Small intestine (tissue), 16 donors: Measurements from ENCODE around the gene TMEM176A. TPM values are rescaled to one million over a fixed set of nuclear protein-coding genes. Genes with fewer than 3 reads are reported as not detected.
A peak's percentile ranks its signal among the peaks of the same experiment; 100 is the strongest.

Experiments used
- DNase-seq, 2 donors: peaks; one replicate each; pipeline versions ENCODE4 v3.0.0 to v3.0.0-alpha.2; 2013
- FAIRE-seq: peaks from 2 replicates; lab custom pipeline; 2012; peaks lifted over from hg19 to GRCh38; lab: Jason Lieb, UNC
- H3K27ac ChIP-seq, 3 donors: one replicate each; pipeline ENCODE4 v1.5.1; 2013; ENCODE audit warnings: low read length in 2 of 3, mild to moderate bottlenecking in 2 of 3, control low read depth in 1 of 3, inconsistent platforms in 1 of 3, low read depth in 1 of 3, moderate library complexity in 1 of 3
- H3K27me3 ChIP-seq, 3 donors: one replicate each; pipeline ENCODE4 v1.6.1; 2013; ENCODE audit warnings: low read length in 3 of 3, inconsistent platforms in 1 of 3; ENCODE audit not compliant: control insufficient read depth in 3 of 3, insufficient read depth in 3 of 3
- H3K36me3 ChIP-seq, 3 donors: one replicate each; pipeline ENCODE4 v1.6.1; 2013; ENCODE audit warnings: low read length in 3 of 3, inconsistent platforms in 1 of 3, low read depth in 1 of 3, mild to moderate bottlenecking in 1 of 3, moderate library complexity in 1 of 3; ENCODE audit not compliant: control insufficient read depth in 3 of 3, insufficient read depth in 2 of 3
- H3K4me1 ChIP-seq, 3 donors: one replicate each; pipeline ENCODE4 v1.6.1; 2013; ENCODE audit warnings: low read length in 2 of 3, inconsistent platforms in 1 of 3, low read depth in 1 of 3, mild to moderate bottlenecking in 1 of 3, moderate library complexity in 1 of 3; ENCODE audit not compliant: control insufficient read depth in 3 of 3, insufficient read depth in 2 of 3
- H3K4me3 ChIP-seq, 3 donors: one replicate each; pipeline ENCODE4 v1.5.1; 2013; ENCODE audit warnings: low read length in 3 of 3, control low read depth in 1 of 3, inconsistent platforms in 1 of 3, low read depth in 1 of 3, mild to moderate bottlenecking in 1 of 3, moderate library complexity in 1 of 3
- H3K9me3 ChIP-seq, 2 donors: one replicate each; pipeline ENCODE4 v1.6.1; 2013; ENCODE audit warnings: low read depth in 1 of 2, low read length in 1 of 2; ENCODE audit not compliant: control insufficient read depth in 2 of 2, insufficient read depth in 1 of 2
- WGBS, 3 donors: extraction: QIAGEN DNeasy Blood & Tissue Kit; methylation state at CpG; one replicate each; pipeline ENCODE4 v1.1.7; 2013; 5-methylcytosine and 5-hydroxymethylcytosine counted together
- long read RNA-seq, 10 donors: transcript quantifications; one replicate each; lab custom pipeline, GENCODE V29; 2026
- polyA plus RNA-seq, 4 donors: library from polyadenylated mRNA; stranded (reverse) in 3 of 4; unstranded in 1 of 4; fragments of 200-250 nt in 3 of 4; fragments of 120-200 nt in 1 of 4; gene quantifications; one replicate each; pipeline versions ENCODE4 v1.2.1 to v1.2.3, GENCODE V29; 2013
- donor health status: healthy with polysubstance abuse.
- donor health status: control.
- donor health status: control.
- donor health status: Bipolar disorder and iron deficiency.
- donor health status: healthy.

The TMEM176A gene, protein sequence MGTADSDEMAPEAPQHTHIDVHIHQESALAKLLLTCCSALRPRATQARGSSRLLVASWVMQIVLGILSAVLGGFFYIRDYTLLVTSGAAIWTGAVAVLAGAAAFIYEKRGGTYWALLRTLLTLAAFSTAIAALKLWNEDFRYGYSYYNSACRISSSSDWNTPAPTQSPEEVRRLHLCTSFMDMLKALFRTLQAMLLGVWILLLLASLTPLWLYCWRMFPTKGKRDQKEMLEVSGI
- 100 to 1,000 TPM; 143 to 380 (median 229) TPM for polyA plus RNA-seq
- long read RNA-seq, donor 1, transcript TMEM176A-205 (2 exons, 534 nt), result minor isoform, 5 of 511 reads
- long read RNA-seq, donor 1, transcript TMEM176A-201 (7 exons, 1,261 nt), result minor isoform, 59 of 511 reads
- long read RNA-seq, donor 1, transcript TMEM176A-210 (7 exons, 1,530 nt), result major isoform, 76 of 511 reads
- long read RNA-seq, donor 1, partial matches to known transcripts, result 354 of 511 reads
- long read RNA-seq, donor 1, other reads (novel, unspliced or antisense), result 13 of 511 reads
- long read RNA-seq, donor 2, transcript TMEM176A-210 (7 exons, 1,530 nt), result major isoform, 58 of 225 reads
- long read RNA-seq, donor 2, transcript TMEM176A-201 (7 exons, 1,261 nt), result minor isoform, 26 of 225 reads
- long read RNA-seq, donor 2, partial matches to known transcripts, result 136 of 225 reads
- long read RNA-seq, donor 2, other reads (novel, unspliced or antisense), result 0 of 225 reads
- long read RNA-seq, donor 3, transcript TMEM176A-201 (7 exons, 1,261 nt), result minor isoform, 26 of 260 reads
- long read RNA-seq, donor 3, transcript TMEM176A-210 (7 exons, 1,530 nt), result major isoform, 36 of 260 reads
- long read RNA-seq, donor 3, partial matches to known transcripts, result 186 of 260 reads
- long read RNA-seq, donor 3, other reads (novel, unspliced or antisense), result 0 of 260 reads
- long read RNA-seq, donor 4, partial matches to known transcripts, result 0 of 2 reads
- long read RNA-seq, donor 4, other reads (novel, unspliced or antisense), result 0 of 2 reads
- long read RNA-seq, donor 5, transcript TMEM176A-201 (7 exons, 1,261 nt), result major isoform, 7 of 89 reads
- long read RNA-seq, donor 5, transcript TMEM176A-210 (7 exons, 1,530 nt), result minor isoform, 5 of 89 reads
- long read RNA-seq, donor 5, partial matches to known transcripts, result 75 of 89 reads
- long read RNA-seq, donor 5, other reads (novel, unspliced or antisense), result 0 of 89 reads
- long read RNA-seq, donor 6, transcript TMEM176A-201 (7 exons, 1,261 nt), result major isoform, 38 of 263 reads
- long read RNA-seq, donor 6, transcript TMEM176A-210 (7 exons, 1,530 nt), result minor isoform, 37 of 263 reads
- long read RNA-seq, donor 6, partial matches to known transcripts, result 171 of 263 reads
- long read RNA-seq, donor 6, other reads (novel, unspliced or antisense), result 5 of 263 reads
- long read RNA-seq, donor 7, transcript TMEM176A-201 (7 exons, 1,261 nt), result minor isoform, 13 of 81 reads
- long read RNA-seq, donor 7, transcript TMEM176A-210 (7 exons, 1,530 nt), result major isoform, 16 of 81 reads
- long read RNA-seq, donor 7, partial matches to known transcripts, result 51 of 81 reads
- long read RNA-seq, donor 7, other reads (novel, unspliced or antisense), result 0 of 81 reads
- long read RNA-seq, donor 8, result 0 reads
- long read RNA-seq, donor 9, transcript TMEM176A-201 (7 exons, 1,261 nt), result minor isoform, 10 of 84 reads
- long read RNA-seq, donor 9, transcript TMEM176A-210 (7 exons, 1,530 nt), result major isoform, 13 of 84 reads
- long read RNA-seq, donor 9, partial matches to known transcripts, result 60 of 84 reads
- long read RNA-seq, donor 9, other reads (novel, unspliced or antisense), result 0 of 84 reads
- long read RNA-seq, donor 10, transcript TMEM176A-210 (7 exons, 1,530 nt), result major isoform, 51 of 228 reads
- long read RNA-seq, donor 10, transcript TMEM176A-201 (7 exons, 1,261 nt), result minor isoform, 32 of 228 reads
- long read RNA-seq, donor 10, partial matches to known transcripts, result 132 of 228 reads
- long read RNA-seq, donor 10, other reads (novel, unspliced or antisense), result 5 of 228 reads

DNA sequence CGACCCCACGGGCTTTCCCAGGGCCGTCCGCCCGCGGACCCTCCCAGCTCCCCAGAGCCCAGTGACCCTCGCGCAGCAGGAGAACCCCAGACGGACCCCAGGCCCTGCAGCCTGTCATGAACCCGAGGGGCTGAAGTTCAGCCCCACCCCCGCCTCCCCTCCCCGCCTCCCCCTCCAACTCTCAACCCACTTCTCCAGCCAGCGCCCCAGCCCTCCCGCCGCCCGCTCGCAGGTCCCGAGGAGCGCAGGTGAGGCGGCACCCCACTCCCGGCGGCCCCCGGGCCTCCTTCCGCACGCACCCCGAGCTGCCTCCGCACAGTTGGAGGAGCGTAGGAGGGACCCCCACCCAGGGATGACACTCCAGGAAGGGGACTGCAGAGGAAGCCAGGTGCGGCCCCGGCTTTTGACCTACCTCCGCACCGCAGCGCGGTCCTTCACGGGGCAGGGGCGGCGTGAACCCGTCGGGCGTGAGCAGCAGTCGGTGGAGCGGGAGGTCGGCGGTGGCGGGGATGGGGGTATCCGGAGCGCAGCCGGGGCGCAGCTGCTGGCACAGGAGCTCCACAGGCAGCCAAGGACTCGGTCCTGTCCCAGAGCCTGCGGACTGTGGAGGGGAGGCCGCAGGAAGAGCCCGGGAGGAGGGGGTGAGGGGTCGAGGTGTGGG, at the start of gene TMEM176A:
TSS of gene TMEM176A (plus strand) at position 189 of the 661 bp plus-strand sequence. CDS start 782 bp downstream, outside the sequence.
- H3K27ac ChIP-seq, result peak within 1 kb of the TSS; percentile 93 to 94 (median 94)
- H3K4me3 ChIP-seq, result peak within 1 kb of the TSS; percentile 76 to 84 (median 79)
- peaks cover 0 to 51% (median 4%) of the 10 kb centered on the region in 3 donors for H3K36me3 ChIP-seq
- H3K27me3 ChIP-seq, result peaks cover 0 to 6% (median 0%) of the 10 kb centered on the region in 3 donors
- WGBS, 3 donors, result 1 to 3% (median 2%) methylated on average over 38 to 54 of the region's 54 CpGs
- DNase-seq (peak in 1 of 2 donors; percentile 57), FAIRE-seq (no peak)
- H3K9me3 ChIP-seq, result peaks cover 1 to 6% of the 10 kb centered on the region in 2 donors
- peaks cover 4 to 30% (median 5%) of the 10 kb centered on the region in 3 donors for H3K4me1 ChIP-seq

DNA sequence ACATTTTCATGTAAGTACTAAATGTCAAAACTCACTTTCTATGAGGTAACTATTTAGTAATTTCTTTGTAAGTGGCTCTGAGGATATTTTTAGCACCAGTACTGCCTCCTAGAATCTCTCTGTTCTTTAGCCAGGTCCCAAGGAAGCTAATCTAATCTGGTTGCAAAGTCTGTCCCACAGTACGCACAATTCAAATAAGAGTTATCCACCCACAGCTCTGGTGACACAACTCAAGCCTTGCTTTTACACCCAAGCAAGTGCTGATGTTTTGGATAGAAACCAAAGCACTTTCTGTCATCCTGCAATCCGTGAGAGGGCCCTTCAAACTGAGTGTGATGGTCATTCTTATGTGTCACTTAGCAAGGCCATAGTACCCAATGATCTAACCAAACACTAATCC, 48.9 kb upstream of the TMEM176A start:
- Histone ChIP-seq H3K27ac (no peak overlapping the region), H3K27me3 (peaks cover 0 to 3% (median 0%) of the 10 kb centered on the region in 3 donors), H3K4me1 (peaks cover 0 to 4% (median 0%) of the 10 kb centered on the region in 3 donors), H3K9me3 (peaks cover 0 to 2% of the 10 kb centered on the region in 2 donors), H3K4me3 (no peak overlapping the region), H3K36me3 (no peaks in the 10 kb centered on the region)
- FAIRE-seq, result no peak
- DNase-seq, result no peak
- 28 to 43% (median 41%) methylated on average over 2 of the region's 2 CpGs for WGBS, 3 donors

DNA sequence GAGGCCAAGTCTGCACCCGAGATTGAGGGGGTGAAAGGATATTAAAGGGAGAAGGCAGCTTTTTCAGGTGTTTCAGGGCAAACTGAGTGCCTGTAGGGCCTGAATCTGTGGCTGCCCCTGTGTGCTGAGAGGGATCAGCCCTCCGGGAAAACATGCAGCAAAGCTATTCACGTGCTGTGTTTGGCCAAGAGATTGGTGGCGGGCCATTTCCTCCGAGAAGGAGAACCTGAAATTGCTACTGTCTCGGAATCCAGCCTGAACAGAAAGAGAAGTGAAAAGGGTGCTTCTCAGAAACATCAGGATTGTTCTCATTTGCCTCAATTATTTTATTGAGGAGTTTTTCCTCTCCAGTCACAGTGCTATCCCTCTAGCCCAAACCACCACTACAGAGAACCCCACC, 47.3 kb upstream of the TMEM176A start:
- 72 to 85% (median 82%) methylated on average over 6 of the region's 6 CpGs for WGBS, 3 donors
- peaks cover 0 to 3% (median 0%) of the 10 kb centered on the region in 3 donors for H3K27me3 ChIP-seq
- H3K27ac ChIP-seq, result peak overlapping the region in 1 of 3 donors; percentile 28
- FAIRE-seq (no peak), DNase-seq (no peak)
- no peaks in the 10 kb centered on the region for H3K36me3 ChIP-seq
- no peak overlapping the region for H3K4me3 ChIP-seq
- peaks cover 0 to 4% (median 0%) of the 10 kb centered on the region in 3 donors for H3K4me1 ChIP-seq
- no peaks in the 10 kb centered on the region for H3K9me3 ChIP-seq

DNA sequence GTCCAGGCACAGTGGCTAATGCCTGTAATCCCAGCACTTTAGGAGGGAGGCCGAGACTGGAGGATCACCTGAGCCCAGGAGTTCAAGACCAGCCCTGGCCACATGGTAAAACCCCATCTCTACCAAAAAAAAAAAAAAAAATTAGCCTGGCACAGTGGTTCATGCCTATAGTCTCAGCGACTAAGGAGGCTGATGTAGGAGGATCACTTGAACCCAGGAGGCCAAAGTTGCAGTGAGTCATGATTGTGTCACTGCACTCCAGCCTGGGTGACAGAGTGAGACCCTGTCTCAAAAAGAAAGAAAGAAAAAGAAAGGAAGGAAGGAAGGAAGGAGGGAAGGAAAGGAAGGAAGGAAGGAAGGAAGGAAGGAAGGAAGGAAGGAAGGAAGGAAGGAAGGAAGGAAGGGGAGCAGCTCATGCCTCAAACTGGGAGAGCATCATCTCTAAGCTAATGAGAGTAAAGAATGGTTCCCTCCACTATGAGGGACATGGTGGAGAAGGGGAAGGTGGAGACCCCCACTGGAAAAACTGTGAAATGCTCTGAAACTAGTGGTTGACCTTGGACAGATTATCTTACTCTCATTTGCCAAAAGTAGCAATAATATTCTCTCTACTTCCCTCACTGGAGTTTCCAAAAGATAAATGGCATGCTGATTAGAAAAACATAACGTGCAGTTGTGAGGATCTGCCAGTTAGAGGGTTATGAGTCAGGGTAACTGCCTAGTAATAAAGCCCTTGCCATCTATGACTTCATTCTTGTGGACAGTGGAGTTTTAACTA, 46.6 kb upstream of the TMEM176A start:
- FAIRE-seq, result no peak
- no peak for DNase-seq
- peaks cover 0 to 3% (median 0%) of the 10 kb centered on the region in 3 donors for H3K27me3 ChIP-seq
- H3K27ac ChIP-seq, result no peak overlapping the region
- no peak overlapping the region for H3K4me3 ChIP-seq
- no peaks in the 10 kb centered on the region for H3K9me3 ChIP-seq
- peaks cover 0 to 4% (median 0%) of the 10 kb centered on the region in 3 donors for H3K4me1 ChIP-seq
- no peaks in the 10 kb centered on the region for H3K36me3 ChIP-seq
- WGBS, 3 donors, result 41 to 44% (median 42%) methylated on average over 3 of the region's 3 CpGs

DNA sequence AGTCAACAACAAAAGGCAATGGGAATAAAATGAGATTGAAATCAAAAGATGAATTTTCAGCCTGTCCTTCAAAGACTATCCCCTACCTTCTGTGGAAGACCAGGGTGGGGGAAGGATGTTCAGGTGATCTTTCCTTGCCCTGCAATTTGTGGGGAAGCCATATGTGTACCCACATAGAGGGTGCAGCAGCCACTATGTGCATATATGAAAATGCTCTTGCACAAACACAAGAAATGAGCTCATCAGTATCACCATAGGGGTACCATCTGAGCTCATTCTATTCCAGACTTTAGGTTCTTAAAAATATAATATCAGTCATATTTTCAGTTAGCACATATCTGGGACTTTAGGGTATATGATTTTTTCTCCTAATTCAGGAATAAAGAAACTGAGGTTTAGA, 45.6 kb upstream of the TMEM176A start:
- no peak for DNase-seq
- peaks cover 0 to 3% (median 0%) of the 10 kb centered on the region in 3 donors for H3K27me3 ChIP-seq

DNA sequence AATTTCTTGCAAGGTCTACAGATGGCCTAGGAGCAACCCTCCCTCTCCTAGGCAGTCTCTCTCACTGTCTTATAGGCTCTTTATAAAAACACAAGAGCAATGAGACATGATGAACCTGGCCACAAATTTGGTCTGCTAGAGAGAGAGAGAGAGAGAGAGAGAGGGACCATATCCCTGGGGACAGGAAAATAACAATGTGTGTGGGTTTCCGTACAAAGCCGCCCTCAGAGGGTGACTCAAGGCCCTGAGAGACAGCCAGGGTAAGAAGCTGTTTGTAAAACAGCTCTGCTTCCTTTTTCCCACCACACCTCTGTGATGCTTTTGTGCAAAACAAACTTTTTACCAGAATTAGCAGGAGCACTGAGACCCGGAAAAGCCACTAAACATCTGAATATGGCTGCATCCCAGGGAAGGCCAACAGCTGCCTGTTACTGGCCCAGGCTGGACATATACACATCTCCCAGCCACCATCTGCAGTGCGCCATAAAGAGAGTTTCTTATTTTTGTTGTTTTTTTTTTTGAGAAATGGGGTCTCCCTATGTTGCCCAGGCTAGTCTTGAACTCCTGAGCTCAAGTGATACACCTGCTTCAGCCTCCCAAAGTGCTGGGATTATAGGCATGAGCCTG, 45.0 kb upstream of the TMEM176A start:
- FAIRE-seq (no peak), DNase-seq (peak in 1 of 2 donors; percentile 58)
- no peak overlapping the region for H3K4me3 ChIP-seq
- H3K36me3 ChIP-seq, result no peaks in the 10 kb centered on the region
- WGBS, 3 donors, result 61 to 89% (median 61%) methylated on average over 4 of the region's 4 CpGs
- H3K4me1 ChIP-seq, result peaks cover 0 to 4% (median 0%) of the 10 kb centered on the region in 3 donors
- peak overlapping the region in 1 of 3 donors; percentile 73 for H3K27ac ChIP-seq
- no peaks in the 10 kb centered on the region for H3K9me3 ChIP-seq
- peaks cover 0 to 3% (median 0%) of the 10 kb centered on the region in 3 donors for H3K27me3 ChIP-seq

More for the DNA sequence above, 45.6 kb upstream of the TMEM176A start:
- no peaks in the 10 kb centered on the region for H3K36me3 ChIP-seq
- peaks cover 0 to 4% (median 0%) of the 10 kb centered on the region in 3 donors for H3K4me1 ChIP-seq
- H3K27ac ChIP-seq, result peak overlapping the region in 1 of 3 donors; percentile 73
- no peak overlapping the region for H3K4me3 ChIP-seq
- H3K9me3 ChIP-seq, result no peaks in the 10 kb centered on the region
- FAIRE-seq, result no peak
